GM18511 (cell line): Measurements from ENCODE around the gene ZNF747.
"Not testable (repeated sequence)": the region's sequence is repeated elsewhere in the genome, so short reads cannot be mapped to it uniquely, and the experiment has no call there.

Experiments
- ATAC-seq: cut with Tn5 transposase; IDR thresholded peaks from one replicate; pipeline ENCODE4 v1.9.1; 2021; ENCODE audit warnings: mild to moderate bottlenecking, moderate library complexity; ENCODE audit not compliant: unreplicated experiment

The ZNF747 gene

DNA sequence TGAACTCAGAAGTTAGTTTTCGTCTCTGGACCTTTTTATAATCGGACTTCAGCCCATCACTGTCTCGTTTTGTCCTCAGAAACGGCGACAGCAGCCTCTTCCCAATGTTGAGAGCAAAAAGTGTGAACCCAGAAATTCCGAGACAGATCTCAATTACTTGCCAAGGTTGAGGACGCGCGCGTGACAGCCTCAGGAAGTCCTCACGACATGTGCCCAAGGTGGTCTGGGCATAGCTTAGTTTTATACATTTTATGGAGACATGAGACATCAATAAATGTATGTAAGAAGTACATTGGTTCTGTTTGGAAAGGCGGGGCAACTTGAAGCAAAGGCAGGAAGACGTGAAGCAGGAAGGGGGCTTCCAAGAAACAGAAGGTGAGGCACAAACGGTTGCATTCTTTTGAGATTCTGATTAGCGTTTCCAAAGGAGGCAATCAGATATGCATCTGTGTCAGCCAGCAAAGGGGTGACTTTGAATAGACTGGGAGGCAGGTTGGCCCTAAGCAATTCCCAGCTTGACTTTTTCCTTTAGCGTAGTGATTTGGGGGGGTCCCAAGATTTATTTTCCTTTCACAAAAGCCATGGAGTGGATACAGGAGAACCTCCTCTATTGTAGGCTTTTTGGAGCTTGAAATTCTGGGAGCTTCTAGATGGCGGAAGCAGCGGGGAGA is 583 bp upstream of the ZNF747 start:
- peak; percentile 20 for ATAC-seq

DNA sequence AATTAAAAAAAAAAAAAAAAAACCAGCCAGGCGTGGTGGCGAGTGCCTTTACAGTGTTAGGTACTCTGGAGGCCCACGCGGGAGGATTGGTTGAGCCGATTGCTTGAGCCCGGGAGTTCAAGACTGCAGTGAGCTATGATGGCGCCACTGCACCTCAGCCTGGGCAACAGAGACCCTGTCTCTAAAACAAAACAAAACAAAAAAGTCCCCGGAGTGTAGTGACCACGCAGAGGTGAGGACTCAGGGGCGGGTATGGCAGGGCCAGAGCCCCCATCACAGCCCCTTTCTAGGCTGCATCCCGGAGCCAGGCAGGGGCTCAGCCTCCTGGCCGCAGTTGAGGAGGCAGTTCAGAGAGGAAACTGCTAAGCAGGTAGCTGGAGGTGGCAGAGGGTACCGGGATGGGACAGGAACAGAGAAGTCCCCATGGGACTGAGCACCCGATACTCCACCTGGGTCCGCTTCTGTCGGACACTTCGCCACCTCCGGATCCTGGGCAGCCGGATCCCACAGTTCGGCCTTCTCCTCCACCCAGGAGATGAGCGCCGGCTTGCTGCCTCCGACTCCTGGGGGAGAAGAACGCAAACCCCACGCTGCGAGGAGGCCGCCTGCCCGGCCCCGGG is 800 bp downstream of the ZNF747 start:
- ATAC-seq = peak; percentile 17

DNA sequence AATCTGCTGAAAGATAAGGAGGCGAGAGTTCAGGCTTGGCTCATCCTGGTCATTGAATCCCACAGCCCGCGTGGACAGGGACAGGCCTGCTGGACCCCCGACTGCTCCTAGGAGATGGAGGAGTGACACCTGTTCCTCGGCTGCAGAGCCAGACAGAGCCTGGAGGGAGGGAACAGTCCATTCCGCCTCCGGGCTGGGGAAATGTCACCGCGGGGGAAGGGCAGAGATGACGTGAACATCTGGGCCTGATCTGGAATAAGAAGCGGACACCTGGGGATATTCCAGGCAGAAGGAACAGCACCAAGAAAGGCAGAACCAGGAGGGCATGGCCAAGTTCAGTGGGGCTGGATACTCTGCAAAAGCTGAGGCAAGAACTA is 1.5 kb downstream of the ZNF747 start:
- ATAC-seq = no peak

DNA sequence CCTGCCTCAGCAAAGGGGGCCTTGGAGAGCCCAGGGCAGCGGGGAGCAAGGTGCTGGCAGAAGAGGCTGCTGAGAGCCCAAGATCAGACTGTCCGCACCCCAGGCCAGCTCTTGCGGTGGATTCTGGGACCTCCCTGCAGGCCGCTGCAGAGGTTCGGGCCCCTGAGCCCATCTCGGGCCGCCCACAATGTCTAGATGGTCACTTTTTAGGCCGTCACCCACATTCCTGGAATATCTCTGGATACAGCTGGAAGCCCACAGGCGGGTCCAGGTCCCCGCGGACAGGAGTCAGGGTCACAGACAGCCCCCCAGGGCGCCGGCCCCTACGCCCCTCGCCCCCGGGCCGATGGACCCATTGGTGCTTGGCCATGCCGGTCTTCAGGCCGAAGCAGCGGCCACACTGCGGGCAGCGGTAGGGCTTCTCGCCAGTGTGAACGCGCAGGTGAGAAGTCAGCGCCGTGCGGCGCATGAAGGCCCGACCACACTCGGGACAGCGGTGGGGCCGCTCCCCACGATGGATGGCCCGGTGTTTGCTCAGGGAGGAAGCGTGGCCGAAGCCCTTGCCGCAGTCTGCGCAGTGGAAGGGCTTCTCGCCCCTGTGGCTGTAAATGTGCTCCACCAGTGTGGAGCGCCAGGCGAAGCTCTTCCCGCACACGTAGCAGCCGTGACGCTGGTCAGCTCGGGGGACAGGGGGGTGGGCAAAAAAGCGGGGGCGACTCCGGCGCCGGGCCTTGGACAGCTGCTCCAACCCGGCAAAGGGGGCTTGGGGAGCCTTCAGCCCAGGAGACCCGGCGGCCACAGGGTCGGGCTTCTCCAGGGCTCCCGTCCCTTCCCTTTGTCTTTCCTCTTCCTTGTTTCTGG is 2.1 kb downstream of the ZNF747 start:
- ATAC-seq = no peak

DNA sequence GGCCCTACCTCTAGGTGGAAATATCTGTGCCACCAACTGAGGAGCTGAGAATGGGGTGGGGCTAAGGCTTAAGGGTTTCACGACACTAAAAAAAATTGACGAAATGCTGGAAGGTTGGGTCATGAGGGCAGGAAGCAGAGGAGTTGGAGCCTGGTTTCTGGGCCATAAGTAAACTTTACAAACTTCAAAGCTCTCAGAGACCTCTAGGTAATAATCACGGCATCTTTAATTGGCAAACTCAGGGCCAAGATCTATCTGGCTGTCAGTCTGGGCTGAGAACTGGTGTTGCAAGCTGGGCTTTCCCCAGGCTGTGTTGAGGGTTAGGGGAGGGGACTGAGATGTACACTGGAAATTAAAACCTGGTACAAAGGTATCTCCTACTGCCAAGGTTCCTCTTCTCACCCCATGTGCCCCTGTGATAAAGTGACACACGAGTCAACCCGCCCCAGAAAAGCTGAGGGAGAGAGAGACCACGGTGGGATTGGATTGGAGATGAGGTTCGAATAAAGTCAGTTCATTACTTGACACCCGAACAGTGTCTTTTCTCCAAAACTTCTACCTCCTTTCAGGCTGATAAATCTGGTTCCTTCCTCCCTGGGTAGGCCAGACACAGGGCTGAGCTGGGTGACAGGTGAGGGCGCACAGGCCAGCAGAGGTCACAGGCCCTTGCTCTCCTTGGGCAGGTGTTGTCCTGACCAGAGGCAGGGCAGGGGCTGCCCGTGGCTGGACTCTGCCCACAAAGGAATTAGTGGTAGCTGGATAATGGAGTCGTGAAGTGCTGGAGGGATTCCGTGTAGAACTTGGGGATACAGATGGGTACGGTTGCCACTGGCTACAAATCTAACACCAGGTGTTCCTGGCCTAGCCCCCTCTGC is 4.3 kb downstream of the ZNF747 start:
- ATAC-seq = no peak

DNA sequence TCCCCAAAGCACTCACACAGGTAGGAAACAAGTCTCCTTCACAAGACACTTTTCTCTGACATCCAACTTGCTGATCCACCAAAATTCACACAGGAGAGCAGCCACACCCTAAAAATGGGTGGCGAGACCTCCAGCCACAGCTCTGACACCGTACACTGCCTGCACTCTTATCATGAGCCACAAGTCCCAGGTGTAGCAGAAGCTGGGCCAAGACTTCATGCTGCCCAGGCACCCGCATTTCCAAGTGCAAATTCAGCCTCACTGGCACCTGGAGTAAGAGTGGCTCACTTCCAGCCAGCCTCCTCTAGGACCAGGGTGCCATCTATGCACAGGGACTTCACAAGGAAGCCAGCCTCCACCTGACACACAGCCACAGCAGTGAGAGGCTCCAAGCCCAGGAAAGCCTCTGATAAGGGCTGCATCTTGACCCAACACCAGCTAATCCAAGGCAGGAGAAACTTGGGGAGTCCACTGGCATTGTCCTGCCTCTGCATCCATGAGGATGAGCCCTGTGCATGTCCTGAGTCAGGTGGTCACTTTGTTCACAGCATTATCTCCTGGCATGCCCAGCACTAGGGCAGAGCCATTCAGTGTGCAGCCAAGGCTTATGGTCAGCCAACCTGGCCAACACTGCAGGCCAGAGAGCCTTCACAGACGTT is 5.7 kb downstream of the ZNF747 start:
- ATAC-seq = no peak

DNA sequence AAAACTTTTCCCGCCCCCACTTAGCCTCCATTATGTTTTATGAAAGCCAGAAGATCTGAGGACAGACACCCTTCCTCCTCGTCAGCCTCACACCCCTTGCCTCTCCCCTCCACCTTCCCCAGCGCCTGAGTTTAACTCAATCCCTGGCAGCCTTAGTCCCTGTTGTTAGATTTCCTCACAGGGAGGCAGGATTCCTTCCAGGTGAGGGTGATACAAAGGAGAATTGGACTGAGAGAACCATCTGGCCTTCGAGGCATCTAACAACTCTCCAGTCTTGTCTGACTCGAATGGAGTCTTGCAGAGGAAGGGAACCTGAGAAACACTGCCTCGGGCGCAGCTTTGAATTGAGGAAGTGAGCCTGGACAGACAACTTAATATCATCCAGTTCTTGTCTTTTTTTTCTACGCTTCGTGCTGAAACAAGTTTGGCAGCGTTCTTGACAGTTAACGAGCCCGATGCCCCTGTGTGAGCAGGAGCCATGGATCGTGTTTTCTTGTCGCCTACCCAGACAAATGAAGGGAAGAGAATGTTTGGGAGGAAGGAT is 7.0 kb downstream of the ZNF747 start:
- no peak for ATAC-seq

DNA sequence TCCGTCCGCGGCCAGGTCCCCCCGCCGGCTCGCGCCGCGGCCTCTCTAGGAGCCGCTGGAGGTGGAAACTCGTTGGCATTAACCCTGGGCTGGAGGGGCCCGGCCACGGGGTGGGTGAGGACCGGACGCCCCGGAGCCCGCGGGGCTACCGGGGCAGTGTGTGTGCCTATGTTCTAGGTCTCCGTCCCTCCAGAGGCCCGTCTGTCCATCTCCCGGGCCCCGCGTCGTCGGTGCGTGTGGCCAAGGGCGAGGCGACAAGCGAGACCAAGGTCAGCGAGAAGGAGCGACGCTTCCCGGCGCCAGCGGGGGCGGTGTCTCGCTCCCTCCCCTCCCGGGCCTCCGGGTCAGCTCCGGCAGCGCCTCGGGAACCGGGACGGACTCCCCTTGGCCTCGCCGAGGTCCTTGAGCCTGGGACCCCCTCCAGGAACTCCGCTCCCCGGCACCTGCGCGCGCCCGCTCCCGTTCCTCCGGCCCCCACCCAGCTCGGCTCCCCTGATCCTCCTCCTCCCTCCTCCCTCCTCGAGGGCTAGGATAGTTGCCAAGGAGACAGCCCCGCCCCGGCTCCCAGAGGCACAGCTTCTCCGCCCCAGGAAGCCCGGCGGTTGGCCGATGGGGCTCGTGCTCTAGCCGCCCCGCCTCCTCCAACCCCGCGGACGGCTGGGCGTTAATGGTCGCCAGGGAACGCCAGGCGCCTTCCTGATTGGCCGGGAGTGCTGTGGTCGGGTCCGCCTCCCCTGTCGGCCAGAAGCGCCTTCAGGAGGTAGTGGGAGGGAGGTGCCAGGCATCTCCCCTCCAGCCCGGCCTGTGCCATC is 7.6 kb downstream of the ZNF747 start:
- ATAC-seq = peak; percentile 84

DNA sequence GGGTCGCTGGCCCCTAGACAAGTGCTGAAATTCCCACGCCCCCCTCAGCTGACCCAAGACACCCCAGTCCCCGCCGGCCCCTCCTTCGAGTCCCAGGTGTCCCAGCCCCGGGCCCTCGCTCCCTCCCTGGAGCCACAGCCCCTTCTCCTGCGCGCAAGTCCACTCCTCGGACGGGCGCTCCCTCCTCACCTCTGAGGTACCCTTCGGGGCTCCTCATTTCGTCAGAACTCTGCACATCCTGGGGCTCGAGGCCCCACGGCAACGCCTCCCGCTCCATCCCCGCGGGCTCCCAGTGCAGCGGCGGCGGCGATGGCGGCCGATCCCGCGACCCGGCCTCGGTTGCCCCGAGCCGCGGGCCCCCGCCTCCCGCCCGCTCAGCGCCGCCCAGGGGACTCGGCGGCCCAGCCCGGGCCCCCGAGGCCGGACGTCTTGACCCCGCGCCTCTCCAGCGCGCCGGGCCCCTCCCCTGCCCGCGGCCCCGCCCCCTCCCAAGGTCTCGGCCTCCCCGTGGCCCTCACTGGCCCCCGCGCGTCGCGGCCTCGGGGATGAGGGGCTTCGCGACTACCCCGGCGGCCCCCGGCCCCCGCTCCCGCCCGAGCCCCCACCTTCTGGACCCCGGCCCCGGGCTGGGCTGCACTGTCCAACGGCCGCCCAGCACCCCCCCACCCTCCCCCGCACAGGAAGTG is 8.4 kb downstream of the ZNF747 start, which contains the start of gene ZNF768:
Gene ZNF768 (minus strand): TSS at position 430 of the 686 bp plus-strand sequence. CDS start 153 bp downstream, at position 277.
- peak; percentile 31 for ATAC-seq

DNA sequence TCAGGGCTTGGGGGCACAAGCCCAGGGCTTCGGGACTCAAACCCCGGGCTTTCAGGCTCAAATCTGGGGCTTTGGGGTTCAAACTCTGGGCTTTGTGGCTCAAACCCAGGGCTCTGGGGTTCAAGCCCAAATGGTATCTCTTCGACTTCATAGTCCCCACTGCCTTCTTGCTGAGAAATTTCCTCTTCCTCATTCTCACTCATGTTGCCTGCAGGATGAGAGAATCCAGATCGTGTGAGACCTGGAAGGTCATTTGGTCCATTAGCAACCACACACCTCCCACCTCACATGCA is 8.9 kb downstream of the ZNF747 start:
- ATAC-seq = no peak

DNA sequence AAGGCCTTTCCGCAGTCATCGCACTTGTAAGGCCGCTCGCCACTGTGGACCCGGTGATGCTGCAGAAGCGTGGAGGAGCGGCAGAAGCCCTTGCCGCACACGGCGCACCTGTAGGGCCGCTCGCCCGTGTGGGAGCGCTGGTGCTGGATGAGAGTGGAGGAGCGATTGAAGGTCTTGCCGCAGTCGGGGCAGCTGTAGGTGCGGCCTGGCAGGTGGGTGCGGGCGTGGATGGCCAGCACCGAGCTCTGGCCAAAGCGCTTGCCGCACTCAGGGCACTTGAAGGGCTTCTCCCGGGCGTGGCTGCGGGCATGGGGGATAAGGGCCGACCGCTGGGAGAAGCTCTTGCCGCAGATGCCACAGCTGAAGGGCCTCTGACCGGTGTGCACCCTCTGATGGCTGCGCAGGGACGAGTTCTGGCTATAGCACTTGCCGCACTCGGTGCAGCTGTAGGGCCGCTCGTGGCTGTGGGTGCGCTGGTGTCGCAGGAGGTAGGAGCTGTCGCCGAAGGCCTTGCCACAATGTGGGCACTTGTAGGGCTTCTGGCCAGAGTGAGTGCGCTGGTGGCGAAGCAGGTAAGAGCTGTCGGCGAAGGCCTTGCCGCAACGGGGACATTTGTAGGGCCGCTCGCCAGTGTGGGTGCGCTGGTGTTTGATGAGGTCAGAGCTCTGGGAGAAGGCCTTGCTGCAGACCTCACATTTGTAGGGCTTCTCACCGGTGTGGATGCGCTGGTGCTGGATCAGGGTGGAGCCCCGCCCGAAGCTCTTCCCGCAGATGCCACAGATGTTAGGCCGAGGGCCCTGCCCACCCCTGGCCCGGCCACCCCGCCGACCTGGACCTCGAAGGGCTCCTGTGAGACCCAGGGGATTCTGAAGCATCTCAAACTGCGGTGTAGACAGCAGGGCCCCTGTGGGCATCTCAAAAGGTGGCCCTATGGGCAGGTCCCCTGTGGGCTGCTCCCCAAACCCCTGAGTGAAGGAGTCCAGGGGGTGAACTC is 9.8 kb downstream of the ZNF747 start:
- no peak for ATAC-seq

DNA sequence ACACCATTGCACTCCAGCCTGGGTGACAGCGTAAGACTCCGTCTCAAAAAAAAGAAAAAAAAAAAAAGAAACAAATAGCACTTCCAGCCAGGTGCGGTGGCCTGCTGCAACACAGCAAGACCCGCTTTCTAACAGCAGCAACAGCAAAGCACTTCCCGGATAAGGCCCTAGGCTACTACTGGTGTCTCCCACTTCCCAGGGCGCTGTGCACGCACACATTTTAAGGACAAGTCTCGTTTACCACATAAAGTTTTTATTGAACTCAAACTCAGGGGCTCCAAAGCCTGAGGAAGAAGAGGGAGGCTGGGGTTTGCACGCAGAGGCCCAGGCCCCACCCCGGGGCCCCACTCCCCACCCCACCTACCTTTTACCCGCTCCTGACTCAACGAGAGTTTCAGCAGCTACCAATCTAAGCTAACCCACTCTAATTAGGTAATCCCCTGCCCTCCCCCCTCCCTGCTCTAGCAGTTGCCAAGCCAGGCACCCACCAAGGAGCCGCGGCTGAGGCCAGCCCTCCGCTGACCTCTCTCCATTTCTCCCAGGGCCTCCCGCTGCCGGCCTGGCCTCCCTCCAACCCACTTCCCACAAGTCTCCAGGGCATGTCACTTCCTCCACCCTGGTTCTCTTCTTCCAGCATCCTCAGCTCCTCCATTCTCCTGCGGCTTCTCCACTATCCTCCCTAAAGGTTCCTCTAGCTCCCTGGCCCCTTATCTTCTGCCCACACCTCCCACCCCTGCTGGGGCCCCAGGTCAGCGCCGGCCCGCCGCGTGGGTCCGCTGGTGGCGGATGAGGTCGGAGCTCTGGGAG is 10.7 kb downstream of the ZNF747 start:
- no peak for ATAC-seq

DNA sequence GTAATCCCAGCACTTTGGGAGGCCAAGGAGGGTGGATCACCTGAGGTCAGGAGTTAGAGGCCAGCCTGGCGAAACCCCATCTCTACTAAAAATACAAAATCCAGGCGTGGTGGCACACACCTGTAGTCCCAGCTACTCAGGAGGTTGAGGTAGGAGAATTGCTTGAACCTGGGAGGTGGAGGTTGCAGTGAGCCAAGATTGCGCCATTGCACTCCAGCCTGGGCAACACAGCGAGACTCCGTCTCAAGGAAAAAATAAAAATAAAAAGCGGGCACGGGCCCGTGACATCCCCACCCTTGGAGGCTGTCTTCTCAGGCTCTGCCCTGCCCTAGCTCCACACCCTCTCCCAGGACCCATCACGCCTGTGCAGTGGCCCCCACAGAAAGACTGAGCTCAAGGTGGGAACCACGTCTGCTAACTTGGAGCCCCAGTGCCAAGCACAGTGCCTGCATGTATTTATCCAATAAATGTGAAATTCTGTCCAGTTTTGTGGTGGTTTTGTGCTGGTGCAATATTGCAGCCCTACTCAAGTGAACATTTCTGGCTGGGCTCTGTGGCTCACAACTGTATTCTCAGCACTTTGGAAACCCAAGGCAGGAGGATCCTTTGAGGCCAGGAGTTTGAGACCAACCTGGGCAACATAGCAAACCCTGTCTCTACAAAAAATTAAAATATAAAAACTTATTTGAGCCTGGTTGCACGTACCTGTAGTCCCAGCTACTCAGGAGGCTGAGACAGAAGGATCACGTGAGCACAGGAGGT is 11.8 kb downstream of the ZNF747 start:
- ATAC-seq = not testable (repeated sequence)

DNA sequence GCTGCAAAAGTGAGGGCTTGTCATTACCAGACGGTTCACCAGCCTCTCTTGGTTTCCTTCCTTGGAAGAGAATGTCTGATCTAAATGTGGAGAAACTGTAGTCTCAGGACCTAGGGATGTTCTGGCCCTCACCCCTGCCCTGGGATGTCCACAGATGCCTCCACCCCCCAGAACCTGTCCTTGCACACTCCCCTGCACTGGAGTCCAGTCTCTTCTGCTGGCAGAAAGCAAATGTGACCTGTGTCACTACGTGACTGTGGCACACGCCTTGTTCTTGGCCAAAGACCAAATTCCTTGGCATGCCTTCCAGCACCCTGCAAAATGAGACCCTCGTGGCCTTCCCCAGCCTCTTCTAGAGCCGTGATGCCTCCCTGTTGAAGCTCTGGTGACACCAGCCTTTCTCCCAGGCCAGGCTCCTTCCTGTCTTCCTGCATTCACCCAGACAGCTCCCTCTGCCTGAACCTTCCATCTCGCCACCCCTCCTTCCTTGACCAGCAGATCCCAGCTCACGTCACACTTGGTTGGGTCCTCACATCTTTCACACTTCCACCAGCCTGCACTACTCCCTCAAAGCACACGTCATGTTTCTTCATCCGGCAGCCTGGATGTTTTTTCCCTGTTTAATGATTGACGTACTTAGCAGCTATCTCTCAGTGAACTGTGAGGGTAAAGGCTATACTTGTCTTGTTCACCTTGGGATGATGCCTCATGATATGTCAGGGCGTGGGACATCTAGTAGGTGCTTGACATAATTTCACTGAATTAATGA is 12.6 kb downstream of the ZNF747 start:
- no peak for ATAC-seq

DNA sequence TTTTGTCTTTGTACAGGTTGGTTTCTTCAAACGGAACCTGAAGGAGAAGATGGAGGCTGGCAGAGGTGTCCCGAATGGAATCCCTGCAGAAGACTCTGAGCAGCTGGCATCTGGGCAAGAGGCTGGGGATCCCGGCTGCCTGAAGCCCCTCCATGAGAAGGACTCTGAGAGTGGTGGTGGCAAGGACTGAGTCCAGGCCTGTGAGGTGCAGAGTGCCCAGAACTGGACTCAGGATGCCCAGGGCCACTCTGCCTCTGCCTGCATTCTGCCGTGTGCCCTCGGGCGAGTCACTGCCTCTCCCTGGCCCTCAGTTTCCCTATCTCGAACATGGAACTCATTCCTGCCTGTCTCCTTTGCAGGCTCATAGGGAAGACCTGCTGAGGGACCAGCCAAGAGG is 13.2 kb downstream of the ZNF747 start:
- no peak for ATAC-seq
